SK-N-SH (cell line): ENCODE results near the gene LIMS2. TPM values are rescaled to one million over a fixed set of nuclear protein-coding genes. Genes with fewer than 3 reads are reported as not detected.

Experiments used
- CTCF ChIA-PET: fragments of 300-600, 350-600 bp; formaldehyde crosslinking; extraction: SDS; loops from one replicate; lab custom pipeline; 2021; lab: Yijun Ruan, JAX
- POLR2A ChIA-PET: fragments of 350-600 bp; sonication (Branson Sonifier 250); formaldehyde crosslinking; extraction: SDS; loops from one replicate; lab custom pipeline; 2020; ENCODE audit warnings: antibody characterized with exemption, inconsistent platforms; lab: Yijun Ruan, JAX
- DNase-seq: peaks from one replicate; pipeline ENCODE4 v3.0.0; 2012
- H2AFZ ChIP-seq: fragments of 200-600 bp; sonication (generic); 2 replicates; pipeline ENCODE4 v1.8.1; 2016; ENCODE audit warnings: antibody characterized with exemption, mild to moderate bottlenecking, low read depth
- H3F3A ChIP-seq: fragments of 200-600 bp; sonication (generic); replicated peaks from 2 replicates; pipeline ENCODE3; 2016; ENCODE audit warnings: antibody characterized with exemption, mild to moderate bottlenecking; ENCODE audit not compliant: insufficient read depth
- H3K27ac ChIP-seq, 2 experiments: fragments of 200-500 bp in 1 of 2; fragments of 200-600 bp in 1 of 2; sonication (Bioruptor generic) in 1 of 2; sonication (generic), shearing (Covaris generic) in 1 of 2; 2 replicates each; pipeline versions ENCODE4 v1.5.1 to v1.6.1; 2014 to 2016; ENCODE audit warnings: low read depth in 2 of 2, inconsistent platforms in 1 of 2, low read length in 1 of 2, mild to moderate bottlenecking in 1 of 2, mixed read lengths in 1 of 2
- H3K27me3 ChIP-seq: fragments of 200-600 bp; sonication (generic), shearing (Covaris generic); 2 replicates; pipeline ENCODE4 v1.6.1; 2016; ENCODE audit warnings: mixed run types; ENCODE audit not compliant: insufficient read depth
- H3K36me3 ChIP-seq, 2 experiments: fragments of 200-500 bp in 1 of 2; fragments of 200-600 bp in 1 of 2; sonication (Bioruptor generic) in 1 of 2; sonication (generic) in 1 of 2; replicated peaks in 1 of 2; 2 replicates each; pipeline versions ENCODE3 to v1.5.1; 2014 to 2016; ENCODE audit warnings: low read length in 1 of 2, mild to moderate bottlenecking in 1 of 2; ENCODE audit not compliant: insufficient read depth in 2 of 2, control insufficient read depth in 1 of 2
- H3K4me1 ChIP-seq, 2 experiments: fragments of 200-500 bp in 1 of 2; fragments of 200-600 bp in 1 of 2; sonication (Bioruptor generic) in 1 of 2; sonication (generic), shearing (Covaris generic) in 1 of 2; 2 replicates each; pipeline versions ENCODE4 v1.5.1 to v1.6.1; 2014 to 2016; ENCODE audit warnings: low read depth in 1 of 2, low read length in 1 of 2, mixed run types in 1 of 2; ENCODE audit not compliant: insufficient read depth in 2 of 2, control insufficient read depth in 1 of 2
- H3K4me2 ChIP-seq: fragments of 200-600 bp; sonication (generic), shearing (Covaris generic); 2 replicates; pipeline ENCODE4 v1.6.1; 2017; ENCODE audit warnings: mixed run types
- H3K4me3 ChIP-seq, 2 experiments: fragments of 200-500 bp in 1 of 2; fragments of 200-600 bp in 1 of 2; sonication (Bioruptor generic) in 1 of 2; sonication (generic), shearing (Covaris generic) in 1 of 2; 2 replicates each; pipeline versions ENCODE4 v1.5.1 to v1.8.1; 2014 to 2016; ENCODE audit warnings: low read depth in 2 of 2, inconsistent platforms in 1 of 2, low read length in 1 of 2, mild to moderate bottlenecking in 1 of 2, mixed read lengths in 1 of 2, moderate library complexity in 1 of 2
- H3K79me2 ChIP-seq: fragments of 200-600 bp; sonication (generic); 2 replicates; pipeline ENCODE4 v1.8.1; 2017; ENCODE audit warnings: mild to moderate bottlenecking; ENCODE audit not compliant: insufficient read depth
- H3K9ac ChIP-seq: fragments of 200-600 bp; sonication (generic); 2 replicates; pipeline ENCODE4 v1.6.1; 2017; ENCODE audit warnings: mixed run types
- H3K9me2 ChIP-seq: fragments of 200-600 bp; sonication (generic); 2 replicates; pipeline ENCODE4 v1.6.1; 2017; ENCODE audit warnings: mixed run types
- H3K9me3 ChIP-seq: fragments of 200-600 bp; sonication (generic); 2 replicates; pipeline ENCODE4 v1.6.1; 2017; ENCODE audit warnings: mixed run types, mild to moderate bottlenecking, moderate library complexity
- H4K20me1 ChIP-seq: fragments of 200-600 bp; sonication (generic); 2 replicates; pipeline ENCODE4 v1.6.1; 2017; ENCODE audit warnings: mild to moderate bottlenecking, mixed run types; ENCODE audit not compliant: insufficient read depth
- CTCF ChIP-seq: fragments of 200-600 bp; sonication (generic); IDR thresholded peaks from 2 replicates; pipeline ENCODE4 v1.6.1; 2017; ENCODE audit warnings: antibody characterized with exemption, mild to moderate bottlenecking, moderate library complexity
- FOXJ3 ChIP-seq: sonication (generic); formaldehyde crosslinking; IDR thresholded peaks from 2 replicates; pipeline ENCODE4 v1.5.1; 2020; ENCODE audit warnings: mild to moderate bottlenecking, missing genetic modification reagents
- FOXM1 ChIP-seq: IDR thresholded peaks from 2 replicates; pipeline ENCODE4 v1.4.0; 2012; ENCODE audit warnings: low read depth, mild to moderate bottlenecking
- GABPA ChIP-seq: IDR thresholded peaks from 2 replicates; pipeline ENCODE4 v1.4.0; 2012; ENCODE audit warnings: low read depth, mild to moderate bottlenecking
- GATA2 ChIP-seq: sonication (generic); formaldehyde crosslinking; IDR thresholded peaks from 2 replicates; pipeline ENCODE4 v1.5.0; 2020; ENCODE audit warnings: mild to moderate bottlenecking, missing genetic modification reagents
- MAX ChIP-seq: IDR thresholded peaks from 2 replicates; pipeline ENCODE4 v1.4.0; 2012; ENCODE audit warnings: low read depth
- PBX3 ChIP-seq: IDR thresholded peaks from 2 replicates; pipeline ENCODE4; 2012
- POLR2AphosphoS5 ChIP-seq: IDR thresholded peaks from 2 replicates; pipeline ENCODE4 v1.6.1; 2012; ENCODE audit warnings: low read depth, low read length
- RAD21 ChIP-seq: IDR thresholded peaks from 2 replicates; pipeline ENCODE4 v1.6.1; 2012; ENCODE audit warnings: mild to moderate bottlenecking, low read length
- REST ChIP-seq: IDR thresholded peaks from 2 replicates; pipeline ENCODE4 v1.6.1; 2012; ENCODE audit warnings: mild to moderate bottlenecking, low read depth, low read length, moderate library complexity
- TAF1 ChIP-seq: IDR thresholded peaks from 2 replicates; pipeline ENCODE4 v1.6.1; 2012; ENCODE audit warnings: low read depth, mild to moderate bottlenecking, low read length, moderate library complexity, borderline replicate concordance
- USF2 ChIP-seq: fragments of 150-350 bp; IDR thresholded peaks from 2 replicates; pipeline ENCODE4 v1.6.1; 2017; ENCODE audit warnings: antibody characterized with exemption, low read length, low read depth, borderline replicate concordance
- YY1 ChIP-seq: IDR thresholded peaks from 2 replicates; pipeline ENCODE4 v1.4.0; 2012; ENCODE audit warnings: low read depth, mild to moderate bottlenecking
- WGBS: methylation state at CpG from one replicate; pipeline ENCODE4 v1.1.6; 2017; ENCODE audit warnings: low lambda C conversion rate; 5-methylcytosine and 5-hydroxymethylcytosine counted together
- polyA plus RNA-seq, 3 experiments: library from polyadenylated mRNA; depleted of rRNA; stranded (reverse); fragments of >200 nt; gene quantifications; 2 replicates each; pipeline ENCODE4 v1.2.3, GENCODE V29; 2012

Gene LIMS2
- polyA plus RNA-seq, 1 of the 3 experiments (the other 2 are of a cell fraction): 2.7 TPM

- no peak for TF ChIP-seq USF2
These were observed 78.9 kb downstream of the LIMS2 start (continued) for GRCh38 chr2:127596311-127597045.

GRCh38 chr2:127594116-127594591, 81.2 kb downstream of the LIMS2 start:
- CTCF ChIA-PET: interaction anchor here (0.6 kb wide), 1 partner anchor 94 kb away, joined by 3 read pairs; no protein-coding TSS in a partner anchor
- Histone ChIP-seq H3K9ac (no peak overlapping the region), H3K4me3 (no peak overlapping the region), H3K36me3 (no peaks in the 10 kb centered on the region), H4K20me1 (no peaks in the 10 kb centered on the region), H3K9me2 (no peaks in the 10 kb centered on the region), H3K27me3 (no peaks in the 10 kb centered on the region), H3K79me2 (no peaks in the 10 kb centered on the region), H3K9me3 (no peaks in the 10 kb centered on the region)
- WGBS: 83% methylated on average over 8 of the region's 10 CpGs
- POLR2A ChIA-PET: no interaction called here
- DNase-seq: no peak
- no peak for TF ChIP-seq CTCF
- no peak for TF ChIP-seq GABPA
- TF ChIP-seq MAX: no peak
- TF ChIP-seq RAD21: no peak
- TF ChIP-seq, all 33 proteins: peak for 0
- Histone ChIP-seq H3K4me2 (no peak overlapping the region), H3F3A (peaks cover 4% of the 10 kb centered on the region), H3K4me1 (no peaks in the 10 kb centered on the region), H3K27ac (no peak overlapping the region), H2AFZ (no peak overlapping the region)

GRCh38 chr2:127593228-127594115, 81.9 kb downstream of the LIMS2 start:
- CTCF ChIA-PET: interaction anchor here (1.0 kb wide), 1 partner anchor 56 kb away, joined by 4 read pairs; no protein-coding TSS in a partner anchor
- Histone ChIP-seq H3K4me2 (no peak overlapping the region), H3K27ac (no peak overlapping the region), H3K4me1 (no peaks in the 10 kb centered on the region), H3K9me2 (no peaks in the 10 kb centered on the region), H3K4me3 (no peak overlapping the region), H2AFZ (no peak overlapping the region), H3K27me3 (no peaks in the 10 kb centered on the region), H3K9ac (no peak overlapping the region), H3K9me3 (no peaks in the 10 kb centered on the region), H3K36me3 (no peaks in the 10 kb centered on the region), H3F3A (no peaks in the 10 kb centered on the region), H4K20me1 (no peaks in the 10 kb centered on the region), H3K79me2 (no peaks in the 10 kb centered on the region)
- no peak for DNase-seq
- WGBS: 87% methylated on average over 14 of the region's 27 CpGs
- POLR2A ChIA-PET: no interaction called here
- TF ChIP-seq REST (no peak), YY1 (no peak), USF2 (no peak), FOXM1 (no peak), GATA2 (CRISPR knock-in tag) (no peak), TAF1 (no peak), FOXJ3 (CRISPR knock-in tag) (no peak), POLR2AphosphoS5 (no peak), PBX3 (no peak)
